MM.1S (cell line): ENCODE results near the gene FHIP2A.

ENCODE experiments used
- DNase-seq: peaks from one replicate; pipeline ENCODE4 v3.0.0-alpha.2; 2015
- H2AFZ ChIP-seq: fragments of 300-600 bp; sonication (generic); 2 replicates; pipeline ENCODE4 v1.6.0; 2016; ENCODE audit warnings: antibody characterized with exemption, low read length
- H3F3A ChIP-seq: fragments of 300-600 bp; sonication (generic); 2 replicates; pipeline ENCODE4 v1.6.1; 2016; ENCODE audit warnings: mild to moderate bottlenecking, antibody characterized with exemption, low read length, moderate library complexity, mixed read lengths; ENCODE audit not compliant: insufficient read depth
- H3K27ac ChIP-seq: fragments of 300-600 bp; sonication (generic); 2 replicates; pipeline ENCODE4 v1.5.1; 2016; ENCODE audit warnings: mild to moderate bottlenecking, low read length
- H3K27me3 ChIP-seq: fragments of 300-600 bp; sonication (generic); replicated peaks from 2 replicates; pipeline ENCODE4 v1.6.0; 2016; ENCODE audit warnings: low read length; ENCODE audit not compliant: insufficient read depth
- H3K36me3 ChIP-seq: fragments of 300-600 bp; sonication (generic); replicated peaks from 2 replicates; pipeline ENCODE4 v1.6.1; 2016; ENCODE audit warnings: mild to moderate bottlenecking, low read length, mixed read lengths; ENCODE audit not compliant: insufficient read depth
- H3K4me1 ChIP-seq: fragments of 300-600 bp; sonication (generic); 2 replicates; pipeline ENCODE4 v1.6.1; 2016; ENCODE audit warnings: low read length, mixed read lengths
- H3K4me2 ChIP-seq: fragments of 300-600 bp; sonication (generic); 2 replicates; pipeline ENCODE4 v1.6.0; 2016; ENCODE audit warnings: low read depth, low read length
- H3K4me3 ChIP-seq: fragments of 300-600 bp; sonication (generic); 2 replicates; pipeline ENCODE4 v1.5.1; 2016; ENCODE audit warnings: low read length, mixed read lengths
- H3K79me2 ChIP-seq: fragments of 300-600 bp; sonication (generic); 2 replicates; pipeline ENCODE4 v1.6.1; 2016; ENCODE audit warnings: mixed run types, low read length, mixed read lengths
- H3K9ac ChIP-seq: fragments of 300-600 bp; sonication (generic); 2 replicates; pipeline ENCODE4 v1.6.1; 2016; ENCODE audit warnings: low read length, mixed read lengths
- H3K9me2 ChIP-seq: fragments of 300-600 bp; sonication (generic); replicated peaks from 2 replicates; pipeline ENCODE4 v1.6.1; 2016; ENCODE audit warnings: mild to moderate bottlenecking, low read length, mixed read lengths; ENCODE audit not compliant: insufficient read depth
- H3K9me3 ChIP-seq: fragments of 300-600 bp; sonication (generic); replicated peaks from 2 replicates; pipeline ENCODE4 v1.6.1; 2016; ENCODE audit warnings: mild to moderate bottlenecking, low read length, mixed read lengths; ENCODE audit not compliant: insufficient read depth
- H4K20me1 ChIP-seq: fragments of 300-600 bp; sonication (generic); 2 replicates; pipeline ENCODE4 v1.6.1; 2016; ENCODE audit warnings: mild to moderate bottlenecking, low read length, moderate library complexity, mixed read lengths; ENCODE audit not compliant: insufficient read depth
- EZH2 ChIP-seq: fragments of 300-600 bp; sonication (generic); optimal IDR thresholded peaks from 2 replicates; pipeline ENCODE3; 2017; ENCODE audit warnings: low read depth, mild to moderate bottlenecking, antibody characterized with exemption, low read length, mixed read lengths
- EZH2phosphoT487 ChIP-seq: fragments of 300-600 bp; sonication (generic); IDR thresholded peaks from 2 replicates; pipeline ENCODE4 v1.6.1; 2018; ENCODE audit warnings: antibody characterized with exemption, low read length
- TF ChIP-seq, protein P1 (sequence below): fragments of 300-600 bp; sonication (generic); IDR thresholded peaks from 2 replicates; pipeline ENCODE4 v1.5.1; 2016; ENCODE audit warnings: antibody characterized with exemption, low read length, mixed read lengths

FHIP2A gene

DNA sequence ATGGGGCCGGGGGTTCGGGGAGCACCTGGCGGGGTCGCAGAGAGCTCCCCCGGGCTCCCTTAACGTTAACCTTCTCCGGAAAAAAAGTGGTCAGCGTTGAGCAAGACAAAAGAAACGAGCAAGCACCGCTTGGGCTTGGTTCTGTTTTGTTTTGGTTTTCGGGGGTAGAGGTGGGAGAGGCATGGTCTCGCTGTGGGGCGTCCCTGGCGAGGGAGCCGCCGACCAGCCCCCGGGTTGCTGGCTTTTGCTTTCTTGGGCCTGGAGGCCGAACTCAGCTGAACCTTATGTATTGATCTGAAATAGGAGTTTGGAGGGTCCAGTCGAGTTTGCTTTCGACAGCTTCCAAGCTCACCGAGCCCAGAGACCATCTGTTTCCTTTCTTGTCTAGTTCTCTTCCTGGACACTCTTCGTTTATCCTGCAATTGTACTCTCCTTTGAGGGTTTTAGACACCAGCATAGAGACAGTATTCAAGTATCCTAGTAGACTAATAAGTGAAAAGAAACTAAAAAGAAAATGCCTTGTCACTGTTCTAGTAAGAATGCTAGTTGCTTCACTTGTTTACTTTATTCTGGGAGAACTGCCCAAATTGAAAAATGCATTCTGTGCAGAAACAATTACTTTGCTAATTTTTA lies 980 bp downstream of the FHIP2A start:
- H3K9me2 ChIP-seq: no peaks in the 10 kb centered on the region
- no peaks in the 10 kb centered on the region for H3K4me1 ChIP-seq
- H3K4me2 ChIP-seq: peak overlapping the region; percentile 72
- peak; percentile 35 for DNase-seq
- no peaks in the 10 kb centered on the region for H4K20me1 ChIP-seq
- H3K79me2 ChIP-seq: peaks cover 49% of the 10 kb centered on the region
- no peaks in the 10 kb centered on the region for H3K9me3 ChIP-seq
- H3K36me3 ChIP-seq: no peaks in the 10 kb centered on the region
- TF ChIP-seq EZH2phosphoT487 (no peak), EZH2 (no peak)
- TF ChIP-seq, protein P1, sequence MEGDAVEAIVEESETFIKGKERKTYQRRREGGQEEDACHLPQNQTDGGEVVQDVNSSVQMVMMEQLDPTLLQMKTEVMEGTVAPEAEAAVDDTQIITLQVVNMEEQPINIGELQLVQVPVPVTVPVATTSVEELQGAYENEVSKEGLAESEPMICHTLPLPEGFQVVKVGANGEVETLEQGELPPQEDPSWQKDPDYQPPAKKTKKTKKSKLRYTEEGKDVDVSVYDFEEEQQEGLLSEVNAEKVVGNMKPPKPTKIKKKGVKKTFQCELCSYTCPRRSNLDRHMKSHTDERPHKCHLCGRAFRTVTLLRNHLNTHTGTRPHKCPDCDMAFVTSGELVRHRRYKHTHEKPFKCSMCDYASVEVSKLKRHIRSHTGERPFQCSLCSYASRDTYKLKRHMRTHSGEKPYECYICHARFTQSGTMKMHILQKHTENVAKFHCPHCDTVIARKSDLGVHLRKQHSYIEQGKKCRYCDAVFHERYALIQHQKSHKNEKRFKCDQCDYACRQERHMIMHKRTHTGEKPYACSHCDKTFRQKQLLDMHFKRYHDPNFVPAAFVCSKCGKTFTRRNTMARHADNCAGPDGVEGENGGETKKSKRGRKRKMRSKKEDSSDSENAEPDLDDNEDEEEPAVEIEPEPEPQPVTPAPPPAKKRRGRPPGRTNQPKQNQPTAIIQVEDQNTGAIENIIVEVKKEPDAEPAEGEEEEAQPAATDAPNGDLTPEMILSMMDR: no peak
- peak overlapping the region; percentile 92 for H3K4me3 ChIP-seq
- peak overlapping the region; percentile 87 for H2AFZ ChIP-seq
- H3K9ac ChIP-seq: peak overlapping the region; percentile 82
- H3K27ac ChIP-seq: peak overlapping the region; percentile 62; the same call in 1 of the 2 replicates
- H3K27me3 ChIP-seq: no peaks in the 10 kb centered on the region
- peaks cover 8% of the 10 kb centered on the region for H3F3A ChIP-seq

DNA sequence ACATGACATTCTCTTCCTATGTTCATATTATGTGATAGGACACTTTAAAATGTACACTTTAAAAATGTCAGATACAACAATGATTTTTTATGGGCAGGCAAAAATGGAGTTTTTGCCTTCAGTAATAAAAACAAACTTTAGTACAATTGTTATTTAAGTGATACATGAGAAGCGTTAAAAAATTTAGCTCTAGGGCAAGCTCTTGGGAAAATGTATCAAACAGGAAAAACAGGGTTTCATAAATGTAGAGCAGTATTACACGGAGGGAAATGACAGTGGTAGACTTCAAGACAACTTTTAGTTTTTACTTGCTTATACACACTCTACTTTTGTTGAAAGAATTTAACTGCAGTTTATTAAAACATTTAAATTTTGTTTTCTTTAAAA lies 1.5 kb downstream of the FHIP2A start:
- peak; percentile 23 for DNase-seq
- H2AFZ ChIP-seq: no peak overlapping the region
- H3K79me2 ChIP-seq: peaks cover 54% of the 10 kb centered on the region
- TF ChIP-seq EZH2 (no peak), EZH2phosphoT487 (no peak)
- TF ChIP-seq, protein P1: no peak
- peak overlapping the region; percentile 72 for H3K4me2 ChIP-seq
- H3K36me3 ChIP-seq: no peaks in the 10 kb centered on the region
- H3K4me1 ChIP-seq: no peaks in the 10 kb centered on the region
- H3K9me2 ChIP-seq: no peaks in the 10 kb centered on the region
- peak overlapping the region; percentile 62; the same call in 1 of the 2 replicates for H3K27ac ChIP-seq
- H3K27me3 ChIP-seq: no peaks in the 10 kb centered on the region
- H3F3A ChIP-seq: peaks cover 8% of the 10 kb centered on the region
- H3K9ac ChIP-seq: peak overlapping the region; percentile 82
- H4K20me1 ChIP-seq: no peaks in the 10 kb centered on the region
- no peaks in the 10 kb centered on the region for H3K9me3 ChIP-seq
- peak overlapping the region; percentile 92 for H3K4me3 ChIP-seq

DNA sequence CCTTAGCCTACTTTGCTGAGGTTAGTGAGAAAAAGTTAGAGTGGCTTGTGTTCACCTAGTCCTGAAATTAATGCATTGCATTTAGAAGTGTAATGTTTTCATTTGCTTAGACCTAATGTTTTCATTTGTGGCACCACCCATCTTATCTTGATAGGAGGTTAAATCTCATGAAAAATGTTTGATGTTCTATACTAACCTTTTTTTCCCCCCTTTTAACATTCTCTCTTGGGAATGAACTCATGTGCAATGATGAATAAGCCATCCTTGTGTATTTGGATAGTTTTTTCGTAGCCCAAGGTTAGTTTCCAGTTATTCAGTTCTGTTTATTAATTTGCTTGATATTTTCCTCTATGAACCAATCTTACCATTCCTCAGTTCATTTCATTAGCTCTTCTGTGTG lies 2.8 kb downstream of the FHIP2A start:
- TF ChIP-seq, protein P1: no peak
- no peak for TF ChIP-seq EZH2phosphoT487
- TF ChIP-seq EZH2: no peak
- no peaks in the 10 kb centered on the region for H3K9me3 ChIP-seq
- H3K9me2 ChIP-seq: no peaks in the 10 kb centered on the region
- peaks cover 8% of the 10 kb centered on the region for H3F3A ChIP-seq
- H3K79me2 ChIP-seq: peaks cover 66% of the 10 kb centered on the region
- H3K36me3 ChIP-seq: no peaks in the 10 kb centered on the region
- H3K4me1 ChIP-seq: no peaks in the 10 kb centered on the region
- H3K4me3 ChIP-seq: no peak overlapping the region
- no peak for DNase-seq
- no peak overlapping the region for H2AFZ ChIP-seq
- no peaks in the 10 kb centered on the region for H4K20me1 ChIP-seq
- H3K9ac ChIP-seq: no peak overlapping the region
- H3K4me2 ChIP-seq: no peak overlapping the region
- no peak overlapping the region for H3K27ac ChIP-seq
- no peaks in the 10 kb centered on the region for H3K27me3 ChIP-seq
